ENCODE results near the gene EGFR.

DNA sequence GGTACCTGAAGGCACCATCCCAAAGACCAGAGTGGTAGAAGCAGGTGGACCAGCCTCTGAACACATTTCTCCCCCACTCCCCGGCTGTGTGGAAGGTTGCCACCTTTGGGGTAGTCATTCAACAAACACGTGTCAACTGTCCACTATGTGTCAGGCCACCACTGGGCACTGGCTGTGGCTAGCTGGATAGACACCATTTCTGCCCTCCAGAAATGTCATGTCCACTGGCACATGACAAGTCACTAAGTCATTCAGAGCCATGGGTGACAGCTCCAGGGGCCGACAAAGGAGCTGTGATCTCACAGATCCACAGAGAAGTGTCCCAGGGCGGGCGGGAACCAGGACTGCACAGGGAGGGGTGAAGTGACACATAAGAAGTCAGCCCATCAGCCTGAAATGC is 99.6 kb downstream of the EGFR start:
- TF ChIP-seq, protein P1, sequence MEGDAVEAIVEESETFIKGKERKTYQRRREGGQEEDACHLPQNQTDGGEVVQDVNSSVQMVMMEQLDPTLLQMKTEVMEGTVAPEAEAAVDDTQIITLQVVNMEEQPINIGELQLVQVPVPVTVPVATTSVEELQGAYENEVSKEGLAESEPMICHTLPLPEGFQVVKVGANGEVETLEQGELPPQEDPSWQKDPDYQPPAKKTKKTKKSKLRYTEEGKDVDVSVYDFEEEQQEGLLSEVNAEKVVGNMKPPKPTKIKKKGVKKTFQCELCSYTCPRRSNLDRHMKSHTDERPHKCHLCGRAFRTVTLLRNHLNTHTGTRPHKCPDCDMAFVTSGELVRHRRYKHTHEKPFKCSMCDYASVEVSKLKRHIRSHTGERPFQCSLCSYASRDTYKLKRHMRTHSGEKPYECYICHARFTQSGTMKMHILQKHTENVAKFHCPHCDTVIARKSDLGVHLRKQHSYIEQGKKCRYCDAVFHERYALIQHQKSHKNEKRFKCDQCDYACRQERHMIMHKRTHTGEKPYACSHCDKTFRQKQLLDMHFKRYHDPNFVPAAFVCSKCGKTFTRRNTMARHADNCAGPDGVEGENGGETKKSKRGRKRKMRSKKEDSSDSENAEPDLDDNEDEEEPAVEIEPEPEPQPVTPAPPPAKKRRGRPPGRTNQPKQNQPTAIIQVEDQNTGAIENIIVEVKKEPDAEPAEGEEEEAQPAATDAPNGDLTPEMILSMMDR (conservative IDR thresholded peaks at IDR 0.05 in 1 of 2, IDR thresholded peaks at IDR 0.05 in 1 of 2; ENCODE audit: low read depth in 1 of 2, low read length in 2 of 2): no peak
- TF ChIP-seq EZH2 (IDR thresholded peaks at IDR 0.05; ENCODE audit: low read length, missing control alignments): no peak

Data from fibroblast of lung (primary cell).